Neural crest cell (in vitro differentiated cells): ENCODE results near the gene DPPA4. TPM values are rescaled to one million over a fixed set of nuclear protein-coding genes. Genes with fewer than 3 reads are reported as not detected.

Source experiments
- DNase-seq: peaks from one replicate; pipeline ENCODE4 v3.0.0; 2021; ENCODE audit warnings: low read depth, mixed read lengths, low spot score
- H3K27ac Mint-ChIP-seq: one replicate; pipeline ENCODE4 v1.8.0; 2021; ENCODE audit warnings: mild to moderate bottlenecking, mixed read lengths; ENCODE audit not compliant: unreplicated experiment
- H3K27me3 Mint-ChIP-seq: 2 replicates; pipeline ENCODE4 v1.8.0; 2021; ENCODE audit warnings: low read depth, mild to moderate bottlenecking, mixed read lengths
- H3K36me3 Mint-ChIP-seq: 2 replicates; pipeline ENCODE4 v1.8.0; 2021; ENCODE audit warnings: low read depth, mild to moderate bottlenecking, mixed read lengths
- H3K4me1 Mint-ChIP-seq: 2 replicates; pipeline ENCODE4 v1.8.0; 2021; ENCODE audit warnings: mixed read lengths
- H3K4me3 Mint-ChIP-seq: one replicate; pipeline ENCODE4 v1.8.0; 2021; ENCODE audit warnings: mild to moderate bottlenecking, mixed read lengths
- H3K9me3 Mint-ChIP-seq: 2 replicates; pipeline ENCODE4 v1.8.0; 2021; ENCODE audit warnings: mixed read lengths
- total RNA-seq: library from RNA; stranded (reverse); gene quantifications from 2 replicates; pipeline ENCODE4 v1.2.1, GENCODE V29; 2021
- TF ChIP-seq, protein P1 (sequence below): fragments of 200-600 bp; sonication (generic); conservative IDR thresholded peaks from 2 replicates; pipeline ENCODE4 v1.5.0; 2021; ENCODE audit warnings: antibody characterized with exemption, mild to moderate bottlenecking

DPPA4 gene
- total RNA-seq, 1 donor from 2014 or later = 155 TPM

DNA sequence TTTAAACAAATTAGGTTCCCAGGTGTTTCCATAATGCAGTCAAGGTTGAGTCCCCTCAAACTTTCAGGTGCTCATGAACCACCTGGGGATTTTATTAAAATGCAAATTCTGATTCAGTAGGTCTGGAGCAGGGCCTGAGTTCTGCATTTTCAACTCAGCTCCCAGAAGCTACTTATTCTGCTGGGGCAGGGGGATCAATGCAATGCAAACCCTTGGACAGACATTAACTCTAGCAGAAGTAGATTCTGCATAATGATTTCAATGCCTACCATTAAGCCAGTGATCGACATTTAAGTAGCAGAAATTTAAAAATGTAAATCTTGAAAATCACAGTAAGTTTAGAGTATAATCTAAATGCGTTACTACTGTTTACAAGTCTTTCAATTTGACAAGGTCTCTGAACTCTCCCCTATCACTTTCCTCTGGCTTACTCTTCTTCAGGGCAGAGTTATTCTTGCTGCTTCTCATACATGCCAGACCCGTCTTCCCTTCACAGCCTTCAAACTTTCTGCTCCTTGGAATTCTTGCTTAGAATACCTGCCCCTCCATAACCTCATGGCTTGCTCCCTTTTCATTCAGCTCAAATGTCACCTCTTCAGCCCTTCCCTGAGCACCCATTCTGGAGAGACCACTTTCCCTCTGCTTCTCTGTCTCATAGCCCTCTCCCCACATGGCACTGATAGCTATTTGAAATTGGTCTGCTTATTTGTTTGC, 19.3 kb upstream of the DPPA4 start:
- TF ChIP-seq, protein P1, sequence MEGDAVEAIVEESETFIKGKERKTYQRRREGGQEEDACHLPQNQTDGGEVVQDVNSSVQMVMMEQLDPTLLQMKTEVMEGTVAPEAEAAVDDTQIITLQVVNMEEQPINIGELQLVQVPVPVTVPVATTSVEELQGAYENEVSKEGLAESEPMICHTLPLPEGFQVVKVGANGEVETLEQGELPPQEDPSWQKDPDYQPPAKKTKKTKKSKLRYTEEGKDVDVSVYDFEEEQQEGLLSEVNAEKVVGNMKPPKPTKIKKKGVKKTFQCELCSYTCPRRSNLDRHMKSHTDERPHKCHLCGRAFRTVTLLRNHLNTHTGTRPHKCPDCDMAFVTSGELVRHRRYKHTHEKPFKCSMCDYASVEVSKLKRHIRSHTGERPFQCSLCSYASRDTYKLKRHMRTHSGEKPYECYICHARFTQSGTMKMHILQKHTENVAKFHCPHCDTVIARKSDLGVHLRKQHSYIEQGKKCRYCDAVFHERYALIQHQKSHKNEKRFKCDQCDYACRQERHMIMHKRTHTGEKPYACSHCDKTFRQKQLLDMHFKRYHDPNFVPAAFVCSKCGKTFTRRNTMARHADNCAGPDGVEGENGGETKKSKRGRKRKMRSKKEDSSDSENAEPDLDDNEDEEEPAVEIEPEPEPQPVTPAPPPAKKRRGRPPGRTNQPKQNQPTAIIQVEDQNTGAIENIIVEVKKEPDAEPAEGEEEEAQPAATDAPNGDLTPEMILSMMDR = no peak
- Mint-ChIP-seq H3K27me3 (no peaks in the 10 kb centered on the region), H3K9me3 (no peaks in the 10 kb centered on the region), H3K4me3 (peak overlapping the region; percentile 34), H3K27ac (peak overlapping the region; percentile 85), H3K4me1 (peaks cover 51% of the 10 kb centered on the region), H3K36me3 (no peaks in the 10 kb centered on the region)
- no peak for DNase-seq

DNA sequence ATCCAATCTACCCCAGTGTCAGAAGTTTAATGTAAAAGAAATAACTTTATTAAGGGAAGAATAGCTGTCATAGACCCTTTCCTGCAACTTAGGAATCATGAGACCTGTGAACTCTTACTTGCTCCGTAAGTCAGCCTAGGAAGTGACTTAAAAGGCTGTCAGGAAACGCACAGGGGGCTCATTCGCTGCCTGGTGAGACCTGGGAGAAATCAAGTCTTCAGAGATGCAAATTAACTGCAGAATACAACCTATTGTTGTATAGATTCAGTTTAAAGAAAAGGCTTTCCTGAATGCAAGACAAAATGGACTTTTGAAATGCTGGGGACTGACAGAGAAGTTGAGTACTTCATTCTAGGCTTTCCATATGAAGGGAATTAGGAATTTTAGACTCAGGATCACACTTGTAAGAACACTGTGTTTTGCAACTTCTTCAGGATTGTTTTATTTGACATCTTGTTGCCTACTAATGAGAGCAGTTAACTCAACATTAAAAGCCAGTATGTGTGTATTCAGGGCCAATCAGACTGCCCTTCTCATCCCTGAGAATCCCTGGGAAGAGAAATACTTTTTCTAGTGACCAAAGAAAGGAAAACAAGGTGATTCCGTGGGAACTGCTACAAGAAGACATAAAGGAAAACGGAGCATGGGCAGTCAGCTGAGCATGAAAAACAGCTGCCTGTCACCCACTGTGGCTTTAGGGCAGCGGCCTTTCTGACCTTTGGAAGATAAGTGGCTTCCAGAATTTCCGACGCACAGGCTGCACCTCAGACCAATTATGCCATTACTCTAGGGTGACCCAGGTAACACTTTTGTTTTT, 18.5 kb upstream of the DPPA4 start:
- Mint-ChIP-seq H3K9me3 (no peaks in the 10 kb centered on the region), H3K4me3 (peak overlapping the region; percentile 85), H3K27me3 (no peaks in the 10 kb centered on the region), H3K4me1 (peaks cover 56% of the 10 kb centered on the region), H3K36me3 (no peaks in the 10 kb centered on the region), H3K27ac (peak overlapping the region; percentile 53)
- TF ChIP-seq, protein P1 = no peak
- DNase-seq = no peak

DNA sequence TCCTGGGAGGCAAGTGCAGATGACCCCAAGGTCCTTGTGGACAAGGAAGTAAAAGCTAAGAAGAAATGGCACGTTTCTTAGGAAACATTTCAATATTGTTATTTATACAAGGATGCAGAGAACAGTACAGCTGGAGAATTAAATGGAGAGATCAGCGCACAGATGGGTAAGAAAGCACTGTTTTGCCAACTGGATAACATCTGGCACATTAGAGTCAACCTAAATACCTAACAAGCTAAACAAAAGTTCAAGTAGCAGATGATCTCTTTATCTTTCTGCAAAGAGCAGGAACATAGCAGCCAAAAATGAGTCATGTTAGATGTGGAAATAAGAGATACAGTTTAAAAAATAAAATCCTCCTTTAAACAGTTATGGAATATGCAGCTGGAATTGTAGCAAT, 15.7 kb upstream of the DPPA4 start:
- peaks cover 77% of the 10 kb centered on the region for H3K4me1 Mint-ChIP-seq
- no peaks in the 10 kb centered on the region for H3K36me3 Mint-ChIP-seq
- H3K27ac Mint-ChIP-seq = no peak overlapping the region
- TF ChIP-seq, protein P1 = no peak
- DNase-seq = no peak
- peak overlapping the region; percentile 13 for H3K4me3 Mint-ChIP-seq
- H3K9me3 Mint-ChIP-seq = no peaks in the 10 kb centered on the region
- H3K27me3 Mint-ChIP-seq = no peaks in the 10 kb centered on the region

DNA sequence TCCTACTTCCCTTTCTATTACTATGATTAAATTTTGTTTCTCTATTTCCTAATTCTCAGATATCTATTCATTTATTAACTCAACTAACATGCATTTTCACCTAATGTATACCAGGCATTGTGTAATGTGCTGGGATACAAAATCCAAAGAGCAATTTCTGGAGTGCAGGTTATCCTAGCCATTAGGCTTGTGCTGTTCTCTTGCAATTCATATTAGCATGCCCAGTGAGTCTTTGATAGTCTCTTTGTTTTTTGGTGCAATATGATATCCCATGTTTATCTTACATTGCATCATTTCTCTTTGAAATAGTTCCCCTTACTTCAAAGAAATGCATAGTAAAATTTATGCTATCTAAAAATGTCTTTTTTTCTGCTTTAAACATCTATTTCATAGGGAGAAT, 13.9 kb upstream of the DPPA4 start:
- H3K4me1 Mint-ChIP-seq = peaks cover 67% of the 10 kb centered on the region
- H3K4me3 Mint-ChIP-seq = no peak overlapping the region
- H3K9me3 Mint-ChIP-seq = no peaks in the 10 kb centered on the region
- H3K27ac Mint-ChIP-seq = no peak overlapping the region
- no peak for DNase-seq
- TF ChIP-seq, protein P1 = no peak
- H3K36me3 Mint-ChIP-seq = no peaks in the 10 kb centered on the region
- no peaks in the 10 kb centered on the region for H3K27me3 Mint-ChIP-seq

DNA sequence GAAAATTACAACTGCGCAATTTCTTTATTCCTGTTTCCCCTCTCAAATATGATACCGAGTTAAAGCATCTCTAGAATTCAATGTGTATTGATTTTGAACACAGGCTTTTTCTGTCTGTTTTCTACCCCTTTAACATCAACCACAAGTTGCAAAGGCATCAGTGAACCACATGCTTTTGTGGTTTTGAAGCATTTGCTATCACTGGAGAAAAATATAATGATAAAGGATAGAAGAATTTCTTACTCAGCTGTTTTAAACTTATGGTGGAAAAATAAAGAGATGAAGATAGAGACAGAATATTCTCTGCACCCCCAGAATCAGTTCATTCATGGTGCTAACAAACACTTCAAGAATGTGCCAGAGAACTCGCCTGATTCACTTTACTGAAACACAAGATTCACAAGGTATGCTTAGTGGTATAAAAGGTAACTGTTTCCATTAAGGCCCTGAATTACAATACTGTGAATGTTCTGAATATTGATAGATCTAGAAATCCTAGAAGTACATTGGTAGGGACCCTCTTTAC, 9.5 kb upstream of the DPPA4 start:
- H3K27me3 Mint-ChIP-seq = no peaks in the 10 kb centered on the region
- peaks cover 6% of the 10 kb centered on the region for H3K36me3 Mint-ChIP-seq
- DNase-seq = no peak
- no peaks in the 10 kb centered on the region for H3K9me3 Mint-ChIP-seq
- no peak overlapping the region for H3K4me3 Mint-ChIP-seq
- no peak overlapping the region for H3K27ac Mint-ChIP-seq
- peaks cover 36% of the 10 kb centered on the region for H3K4me1 Mint-ChIP-seq
- TF ChIP-seq, protein P1 = no peak
